Mesodermal cell (in vitro differentiated cells): Measurements from ENCODE around the gene NOXO1.

Source experiments
- H3K27ac ChIP-seq: 2 replicates; pipeline ENCODE4 v1.7.0; 2013; ENCODE audit warnings: mild to moderate bottlenecking, low read depth, low read length, moderate library complexity; ENCODE audit not compliant: severe bottlenecking
- H3K36me3 ChIP-seq: 2 replicates; pipeline ENCODE4 v1.7.1; 2013; ENCODE audit warnings: mild to moderate bottlenecking, low read length, moderate library complexity; ENCODE audit not compliant: control insufficient read depth, insufficient read depth
- H3K4me1 ChIP-seq: one replicate; pipeline ENCODE4 v1.7.1; 2013; ENCODE audit warnings: mild to moderate bottlenecking, low read length; ENCODE audit not compliant: insufficient read depth, control insufficient read depth, poor library complexity, severe bottlenecking
- H3K4me3 ChIP-seq: 2 replicates; pipeline ENCODE4 v1.7.0; 2013; ENCODE audit warnings: low read length, control low read depth, mild to moderate bottlenecking; ENCODE audit not compliant: insufficient read depth, poor library complexity, severe bottlenecking; ENCODE audit errors: extremely low read depth
- H3K9me3 ChIP-seq: 2 replicates; pipeline ENCODE4 v1.7.1; 2013; ENCODE audit warnings: mild to moderate bottlenecking, low read length, moderate library complexity; ENCODE audit not compliant: control insufficient read depth
- WGBS, 2 experiments: methylation state at CpG; one replicate each; pipeline ENCODE4 v1.1.5; 2013; ENCODE audit warnings: missing lambda C conversion rate in 2 of 2; ENCODE audit not compliant: insufficient coverage in 2 of 2; 5-methylcytosine and 5-hydroxymethylcytosine counted together

The NOXO1 gene

DNA sequence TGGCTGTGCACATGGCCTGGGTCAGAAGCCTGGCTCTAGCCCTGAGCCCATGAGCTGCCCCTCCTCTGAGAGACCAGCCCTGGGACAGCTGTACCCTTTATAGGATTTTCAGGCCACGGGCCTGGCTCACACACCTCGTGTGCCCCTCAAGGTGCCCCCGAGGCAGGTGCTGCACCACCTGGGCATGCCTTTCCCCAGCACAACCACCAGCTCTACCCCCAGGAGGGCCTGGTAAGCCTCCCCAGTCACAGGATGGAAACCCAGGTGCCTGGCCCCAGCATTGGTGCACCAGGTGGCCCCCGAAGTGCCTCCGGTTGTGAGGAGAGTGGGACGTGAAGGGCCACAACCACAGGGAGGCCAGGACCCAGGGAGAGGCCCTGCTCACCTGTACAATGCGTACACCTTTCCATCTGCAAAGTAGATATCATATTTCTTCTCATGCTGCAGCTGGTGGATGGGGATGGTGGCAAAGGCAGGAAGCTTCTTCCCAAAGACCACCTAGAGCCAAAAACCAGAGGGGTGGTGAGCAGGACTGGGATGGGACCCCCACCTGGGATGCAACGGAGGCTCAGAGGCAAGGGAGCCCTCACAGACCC is 22.1 kb upstream of the NOXO1 start:
- 79 to 90% methylated on average over 3 to 8 of the region's 8 CpGs for WGBS, 2 experiments
- Histone ChIP-seq H3K27ac (no peak overlapping the region), H3K4me1 (peaks cover 28% of the 10 kb centered on the region), H3K36me3 (peaks cover 78% of the 10 kb centered on the region), H3K9me3 (no peaks in the 10 kb centered on the region), H3K4me3 (no peak overlapping the region)

DNA sequence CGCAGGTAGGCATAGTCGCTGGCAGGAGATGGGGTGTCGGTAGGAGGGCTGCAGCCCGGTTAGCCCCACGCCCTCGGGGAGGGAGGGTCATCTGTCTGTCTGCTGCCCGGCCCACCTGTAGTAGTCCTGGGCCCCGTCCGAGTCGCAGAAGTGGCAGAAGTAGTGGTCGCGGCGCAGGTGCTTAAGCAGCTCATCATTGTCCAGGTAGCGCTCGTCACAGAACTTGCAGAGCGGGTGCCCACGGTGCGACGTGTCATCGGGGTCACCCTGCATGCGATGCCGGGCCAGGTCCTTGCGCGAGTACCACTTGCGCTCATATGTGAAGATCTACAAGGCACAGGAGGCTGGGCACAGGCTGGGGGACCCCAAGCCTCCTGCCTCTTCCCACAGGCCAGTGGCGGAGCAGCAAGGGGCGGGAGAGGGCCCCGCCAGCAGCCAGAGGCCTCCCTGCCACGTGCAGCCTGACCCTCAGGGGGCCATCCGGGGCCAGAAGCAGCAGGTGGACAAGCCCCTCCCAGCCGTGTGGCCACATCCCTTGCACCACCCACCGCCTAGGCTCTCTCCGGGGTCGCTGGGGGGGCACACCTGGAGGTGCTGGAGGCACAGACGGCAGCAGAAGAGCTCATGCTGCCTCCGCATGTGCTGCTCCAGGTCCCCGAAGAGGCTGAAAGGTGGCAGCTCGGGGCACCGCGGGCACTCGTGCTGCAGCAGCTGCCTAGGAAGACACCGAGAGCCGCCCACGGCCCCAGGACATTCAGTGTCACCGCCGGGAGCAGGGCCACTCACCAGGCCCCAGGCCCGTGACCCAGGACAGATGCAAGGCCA is 21.3 kb upstream of the NOXO1 start:
- Histone ChIP-seq H3K4me1 (peaks cover 25% of the 10 kb centered on the region), H3K36me3 (peaks cover 78% of the 10 kb centered on the region), H3K4me3 (no peak overlapping the region), H3K9me3 (no peaks in the 10 kb centered on the region), H3K27ac (no peak overlapping the region)
- 96 to 97% methylated on average over 47 of the region's 47 CpGs for WGBS, 2 experiments

- 97% methylated on average over 52 to 53 of the region's 53 CpGs for WGBS, 2 experiments
- Histone ChIP-seq H3K27ac (no peak overlapping the region), H3K9me3 (no peaks in the 10 kb centered on the region), H3K36me3 (peaks cover 78% of the 10 kb centered on the region), H3K4me1 (peaks cover 16% of the 10 kb centered on the region), H3K4me3 (no peak overlapping the region)
These were observed 20.4 kb upstream of the NOXO1 start for GRCh38 chr16:2001456-2002355.

DNA sequence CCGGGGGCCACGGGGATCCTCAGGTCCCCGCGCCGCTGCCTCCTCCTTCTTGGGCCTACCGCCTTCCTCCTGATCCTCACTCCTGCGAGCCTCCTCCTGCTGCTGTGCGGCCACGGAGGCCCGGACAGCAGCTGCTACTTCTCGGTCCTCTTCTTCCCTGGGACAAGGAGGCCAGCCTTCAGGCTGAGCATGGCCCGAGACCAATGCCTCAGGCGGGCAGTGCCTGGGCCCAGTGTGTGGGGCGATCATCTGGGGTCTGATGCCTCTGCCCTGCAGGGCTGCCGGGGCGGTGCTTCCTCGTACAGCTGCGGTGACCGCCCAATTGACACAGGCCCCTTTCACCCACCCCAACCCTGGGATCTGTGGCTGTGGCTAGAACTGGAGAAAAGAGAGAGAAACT is 19.8 kb upstream of the NOXO1 start:
- no peak overlapping the region for H3K4me3 ChIP-seq
- peaks cover 14% of the 10 kb centered on the region for H3K4me1 ChIP-seq
- H3K9me3 ChIP-seq: no peaks in the 10 kb centered on the region
- peaks cover 75% of the 10 kb centered on the region for H3K36me3 ChIP-seq
- H3K27ac ChIP-seq: no peak overlapping the region
- 99% methylated on average over 17 to 19 of the region's 19 CpGs for WGBS, 2 experiments

GRCh38 chr16:1999866-2000514 is 18.7 kb upstream of the NOXO1 start:
- WGBS, 2 experiments: 96 to 97% methylated on average over 21 to 22 of the region's 28 CpGs
- peaks cover 73% of the 10 kb centered on the region for H3K36me3 ChIP-seq

DNA sequence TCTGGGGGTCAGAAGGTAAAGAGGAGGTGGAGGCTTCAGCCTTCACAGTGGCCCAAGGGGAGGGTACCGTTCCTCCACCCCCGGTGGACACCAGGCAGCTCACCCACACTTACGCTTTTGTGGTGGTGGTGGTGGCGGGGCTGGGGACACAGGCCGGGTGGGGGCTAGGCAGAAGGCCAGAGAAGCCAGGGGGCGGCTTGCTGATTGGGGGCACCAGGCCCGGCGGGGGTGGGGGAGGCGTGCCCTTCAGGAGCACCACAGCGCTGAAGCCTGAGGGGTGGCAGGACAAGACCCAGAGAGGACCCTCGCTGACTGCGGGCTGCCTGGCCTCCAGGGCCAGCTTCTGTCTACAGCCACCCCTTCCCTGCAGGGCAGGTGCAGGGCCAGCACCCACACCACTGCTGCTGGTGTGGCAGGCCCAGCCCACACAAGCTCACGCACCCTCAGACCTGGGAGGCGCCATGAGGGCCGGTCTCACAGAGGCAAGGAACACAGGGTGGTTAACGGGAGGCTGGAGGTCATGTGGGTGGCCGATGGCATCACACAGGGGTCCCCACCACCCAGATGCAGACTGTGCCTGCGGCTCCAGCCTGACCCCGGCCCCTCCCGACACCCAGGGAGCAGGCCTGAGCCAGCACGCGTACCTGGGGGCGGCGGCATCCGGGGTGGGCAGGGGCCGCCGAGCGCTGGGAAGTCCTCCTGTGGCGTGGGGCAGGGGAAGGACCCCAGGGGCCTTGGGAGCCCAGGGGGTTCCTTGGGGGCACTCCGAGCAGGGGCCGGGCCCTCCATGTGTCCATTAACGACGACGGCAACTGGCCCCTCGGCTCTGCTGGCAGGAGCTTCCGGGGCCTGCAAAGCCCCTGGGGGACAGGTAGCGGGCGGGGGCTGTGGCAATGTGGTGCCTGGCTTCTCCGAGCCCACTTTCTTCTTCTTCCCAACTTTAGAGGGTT is 17.9 kb upstream of the NOXO1 start:
- Histone ChIP-seq H3K9me3 (no peaks in the 10 kb centered on the region), H3K36me3 (peaks cover 73% of the 10 kb centered on the region), H3K4me1 (peaks cover 5% of the 10 kb centered on the region), H3K4me3 (no peak overlapping the region), H3K27ac (no peak overlapping the region)
- 93 to 97% methylated on average over 32 to 36 of the region's 39 CpGs for WGBS, 2 experiments

More at GRCh38 chr16:1999866-2000514, 18.7 kb upstream of the NOXO1 start:
- Histone ChIP-seq H3K4me1 (peaks cover 13% of the 10 kb centered on the region), H3K9me3 (no peaks in the 10 kb centered on the region), H3K27ac (no peak overlapping the region), H3K4me3 (no peak overlapping the region)

DNA sequence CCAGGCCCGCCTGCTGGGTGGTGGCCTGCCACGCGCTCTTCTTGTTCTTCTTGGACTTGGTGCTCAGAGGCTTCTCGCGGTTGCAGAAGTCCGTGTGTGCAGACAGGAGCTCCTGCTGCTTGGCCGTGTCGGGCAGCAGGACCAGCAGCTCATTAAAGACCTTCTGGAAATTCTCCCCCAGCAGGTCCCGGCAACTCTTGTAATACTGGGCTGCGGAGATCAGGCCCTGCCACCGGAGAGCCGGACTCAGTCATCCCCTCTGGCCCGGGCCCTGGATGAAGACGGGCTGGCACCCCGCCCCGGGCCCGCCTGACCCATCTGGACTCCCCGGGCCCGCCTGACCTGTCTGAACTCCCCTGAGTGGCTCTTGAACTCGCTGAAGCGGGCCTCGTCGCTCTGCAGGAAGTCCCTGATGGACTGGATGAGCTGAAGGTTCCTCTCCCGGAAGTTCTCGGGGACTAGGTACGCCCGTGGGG is 17.1 kb upstream of the NOXO1 start:
- no peak overlapping the region for H3K27ac ChIP-seq
- H3K36me3 ChIP-seq: peaks cover 70% of the 10 kb centered on the region
- H3K4me3 ChIP-seq: no peak overlapping the region
- WGBS, 2 experiments: 98 to 99% methylated on average over 18 to 27 of the region's 27 CpGs
- H3K4me1 ChIP-seq: peaks cover 5% of the 10 kb centered on the region
- H3K9me3 ChIP-seq: no peaks in the 10 kb centered on the region

DNA sequence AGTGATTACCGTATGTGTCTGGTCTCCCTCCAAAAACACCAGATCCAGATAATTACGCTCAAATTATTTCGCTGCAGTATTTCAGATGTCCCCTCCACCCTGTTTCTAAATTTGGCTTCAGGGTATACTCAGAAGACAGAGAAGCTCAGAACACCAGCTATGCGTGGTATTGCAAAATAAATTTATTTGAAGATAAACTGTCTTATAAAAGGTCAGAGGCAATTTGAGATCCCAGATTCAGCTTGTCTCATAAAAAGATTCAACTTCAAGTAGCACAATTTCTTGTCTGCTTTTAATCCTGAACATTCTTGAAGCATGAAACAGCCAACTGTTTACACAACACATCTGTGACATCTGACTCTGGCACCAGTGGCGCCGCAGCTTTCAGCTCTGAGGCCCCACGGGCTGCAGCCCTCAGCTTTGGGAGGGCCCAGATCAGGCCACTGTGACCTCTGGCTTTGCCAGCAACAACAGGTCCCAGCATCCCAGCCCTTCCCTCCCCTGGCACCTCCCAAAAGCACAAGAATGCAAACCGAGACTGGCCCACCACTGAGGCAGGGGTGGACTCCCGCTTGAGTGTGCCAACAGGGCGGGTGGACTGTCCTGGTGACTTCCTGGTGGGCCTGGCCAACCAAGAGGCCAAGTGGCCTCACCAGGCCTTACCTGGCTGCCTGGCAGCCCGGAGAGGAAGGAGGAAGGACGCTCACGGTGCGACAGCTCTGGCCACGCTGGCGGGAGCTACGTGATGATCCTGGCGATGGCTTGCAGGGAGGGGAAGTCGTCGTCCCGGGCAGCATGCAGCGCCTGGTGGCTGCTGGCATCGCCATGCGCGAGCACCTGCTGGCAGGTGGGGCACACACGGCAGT is 16.5 kb upstream of the NOXO1 start:
- Histone ChIP-seq H3K36me3 (peaks cover 64% of the 10 kb centered on the region), H3K27ac (no peak overlapping the region), H3K9me3 (no peaks in the 10 kb centered on the region), H3K4me3 (no peak overlapping the region), H3K4me1 (peaks cover 5% of the 10 kb centered on the region)
- WGBS, 2 experiments: 96 to 98% methylated on average over 20 to 25 of the region's 26 CpGs

GRCh38 chr16:1993731-1994131 is 12.5 kb upstream of the NOXO1 start:
- Histone ChIP-seq H3K27ac (no peak overlapping the region), H3K4me1 (peaks cover 11% of the 10 kb centered on the region), H3K4me3 (no peak overlapping the region), H3K9me3 (no peaks in the 10 kb centered on the region), H3K36me3 (peaks cover 24% of the 10 kb centered on the region)
- 100% methylated on average over 1 of the region's 2 CpGs for WGBS, 2 experiments
